Measurements from ENCODE around the gene SCGB3A1.

- TF ChIP-seq RAD21 (conservative IDR thresholded peaks at IDR 0.05 in 1 of 2, IDR thresholded peaks at IDR 0.05 in 1 of 2) (no peak), POLR2A (IDR thresholded peaks at IDR 0.05; ENCODE audit: low read length) (no peak), CTCF (IDR thresholded peaks at IDR 0.05) (no peak), SMC3 (IDR thresholded peaks at IDR 0.05) (no peak), HEYL (CRISPR knock-in tag; IDR thresholded peaks at IDR 0.05) (no peak), MAX (IDR thresholded peaks at IDR 0.05) (no peak), EP300 (IDR thresholded peaks at IDR 0.05) (no peak), EHF (CRISPR knock-in tag; IDR thresholded peaks at IDR 0.05) (no peak)
Measured at GRCh38 chr5:180631549-180632383, 40.5 kb upstream of the SCGB3A1 start.
